ENCODE measurements around the gene HSPA4. TPM values are rescaled to one million over a fixed set of nuclear protein-coding genes. Genes with fewer than 3 reads are reported as not detected.
A peak's percentile ranks its signal among the peaks of the same experiment; 100 is the strongest.

HSPA4 gene
- total and polyA plus RNA-seq, 2 of the 13 experiments (the other 11 are each of a cell fraction or from before 2014, with no cell fraction given) = 36.6 to 231 TPM

DNA sequence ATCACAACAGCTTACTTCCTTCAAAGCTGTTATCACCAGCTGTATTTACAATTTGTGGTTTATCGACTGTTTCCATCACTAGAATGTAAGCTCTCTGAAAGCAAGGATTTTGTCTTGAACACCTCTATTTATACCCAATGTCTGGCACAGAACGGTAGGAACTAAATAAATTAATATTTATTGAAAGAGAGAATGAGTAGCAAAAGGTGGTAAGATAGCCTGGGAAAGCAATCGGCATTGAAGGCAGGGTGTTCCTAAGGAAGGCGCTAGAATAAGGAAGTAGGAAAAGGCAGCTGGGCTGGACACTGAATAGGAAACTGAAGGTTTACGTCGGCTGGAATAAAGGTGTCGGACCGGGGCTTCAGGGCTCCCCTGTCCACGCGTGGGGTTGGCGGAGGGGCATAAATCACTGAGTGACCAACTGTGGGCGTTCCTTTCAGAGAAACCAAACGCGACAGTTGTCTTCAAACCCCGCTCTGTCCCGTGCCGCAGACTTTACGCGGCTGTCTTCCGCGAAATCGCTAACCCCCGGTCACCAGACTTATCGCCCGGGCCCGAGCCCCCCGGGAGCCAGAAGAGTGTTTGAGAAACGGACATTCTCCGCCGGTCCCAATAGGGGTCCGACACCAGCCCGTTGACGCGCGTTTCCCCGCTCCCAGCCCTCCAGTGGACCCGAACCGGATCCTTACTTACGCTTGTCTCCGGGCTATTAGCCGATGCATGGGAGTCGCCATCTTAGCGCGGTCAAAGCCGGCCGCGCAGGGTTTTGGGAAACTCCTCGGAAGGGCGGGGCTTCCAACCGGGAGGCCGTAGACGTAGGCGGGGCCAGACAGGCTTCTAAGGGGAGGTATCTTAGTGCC is 25.8 kb upstream of the HSPA4 start, which contains the start of gene ZCCHC10 (continued):
- TF ChIP-seq, protein P1, sequence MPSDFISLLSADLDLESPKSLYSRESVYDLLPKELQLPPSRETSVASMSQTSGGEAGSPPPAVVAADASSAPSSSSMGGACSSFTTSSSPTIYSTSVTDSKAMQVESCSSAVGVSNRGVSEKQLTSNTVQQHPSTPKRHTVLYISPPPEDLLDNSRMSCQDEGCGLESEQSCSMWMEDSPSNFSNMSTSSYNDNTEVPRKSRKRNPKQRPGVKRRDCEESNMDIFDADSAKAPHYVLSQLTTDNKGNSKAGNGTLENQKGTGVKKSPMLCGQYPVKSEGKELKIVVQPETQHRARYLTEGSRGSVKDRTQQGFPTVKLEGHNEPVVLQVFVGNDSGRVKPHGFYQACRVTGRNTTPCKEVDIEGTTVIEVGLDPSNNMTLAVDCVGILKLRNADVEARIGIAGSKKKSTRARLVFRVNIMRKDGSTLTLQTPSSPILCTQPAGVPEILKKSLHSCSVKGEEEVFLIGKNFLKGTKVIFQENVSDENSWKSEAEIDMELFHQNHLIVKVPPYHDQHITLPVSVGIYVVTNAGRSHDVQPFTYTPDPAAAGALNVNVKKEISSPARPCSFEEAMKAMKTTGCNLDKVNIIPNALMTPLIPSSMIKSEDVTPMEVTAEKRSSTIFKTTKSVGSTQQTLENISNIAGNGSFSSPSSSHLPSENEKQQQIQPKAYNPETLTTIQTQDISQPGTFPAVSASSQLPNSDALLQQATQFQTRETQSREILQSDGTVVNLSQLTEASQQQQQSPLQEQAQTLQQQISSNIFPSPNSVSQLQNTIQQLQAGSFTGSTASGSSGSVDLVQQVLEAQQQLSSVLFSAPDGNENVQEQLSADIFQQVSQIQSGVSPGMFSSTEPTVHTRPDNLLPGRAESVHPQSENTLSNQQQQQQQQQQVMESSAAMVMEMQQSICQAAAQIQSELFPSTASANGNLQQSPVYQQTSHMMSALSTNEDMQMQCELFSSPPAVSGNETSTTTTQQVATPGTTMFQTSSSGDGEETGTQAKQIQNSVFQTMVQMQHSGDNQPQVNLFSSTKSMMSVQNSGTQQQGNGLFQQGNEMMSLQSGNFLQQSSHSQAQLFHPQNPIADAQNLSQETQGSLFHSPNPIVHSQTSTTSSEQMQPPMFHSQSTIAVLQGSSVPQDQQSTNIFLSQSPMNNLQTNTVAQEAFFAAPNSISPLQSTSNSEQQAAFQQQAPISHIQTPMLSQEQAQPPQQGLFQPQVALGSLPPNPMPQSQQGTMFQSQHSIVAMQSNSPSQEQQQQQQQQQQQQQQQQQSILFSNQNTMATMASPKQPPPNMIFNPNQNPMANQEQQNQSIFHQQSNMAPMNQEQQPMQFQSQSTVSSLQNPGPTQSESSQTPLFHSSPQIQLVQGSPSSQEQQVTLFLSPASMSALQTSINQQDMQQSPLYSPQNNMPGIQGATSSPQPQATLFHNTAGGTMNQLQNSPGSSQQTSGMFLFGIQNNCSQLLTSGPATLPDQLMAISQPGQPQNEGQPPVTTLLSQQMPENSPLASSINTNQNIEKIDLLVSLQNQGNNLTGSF (CRISPR knock-in tag; IDR thresholded peaks at IDR 0.05) = 0 out of 2 replicates have a peak, but pooled peaks have one; percentile 41
- TF ChIP-seq CREB1 (IDR thresholded peaks at IDR 0.05) = no peak
- peak; percentile 33; the same call in 1 of the 2 replicates for TF ChIP-seq CREB1 (CRISPR knock-in tag; IDR thresholded peaks at IDR 0.05)
- TF ChIP-seq SP1 (IDR thresholded peaks at IDR 0.05) = no peak
- 0 out of 2 replicates have a peak, but pooled peaks have one; percentile 13 for TF ChIP-seq SP1 (CRISPR knock-in tag; IDR thresholded peaks at IDR 0.05)
- TF ChIP-seq RBAK (CRISPR knock-in tag; IDR thresholded peaks at IDR 0.05) = no peak
- TF ChIP-seq CBX1 (IDR thresholded peaks at IDR 0.05; ENCODE audit: low read depth) = no peak
- peak; percentile 85 for TF ChIP-seq POLR2AphosphoS5 (IDR thresholded peaks at IDR 0.05; ENCODE audit: low read depth, low read length)
- 0 out of 2 replicates have a peak, but pooled peaks have one; percentile 35 for TF ChIP-seq ZNF331 (CRISPR knock-in tag; IDR thresholded peaks at IDR 0.05)
- TF ChIP-seq HES4 (CRISPR knock-in tag; IDR thresholded peaks at IDR 0.05; ENCODE audit: borderline replicate concordance) = peak; percentile 50; the same call in 1 of the 2 replicates
- TF ChIP-seq, protein P2, sequence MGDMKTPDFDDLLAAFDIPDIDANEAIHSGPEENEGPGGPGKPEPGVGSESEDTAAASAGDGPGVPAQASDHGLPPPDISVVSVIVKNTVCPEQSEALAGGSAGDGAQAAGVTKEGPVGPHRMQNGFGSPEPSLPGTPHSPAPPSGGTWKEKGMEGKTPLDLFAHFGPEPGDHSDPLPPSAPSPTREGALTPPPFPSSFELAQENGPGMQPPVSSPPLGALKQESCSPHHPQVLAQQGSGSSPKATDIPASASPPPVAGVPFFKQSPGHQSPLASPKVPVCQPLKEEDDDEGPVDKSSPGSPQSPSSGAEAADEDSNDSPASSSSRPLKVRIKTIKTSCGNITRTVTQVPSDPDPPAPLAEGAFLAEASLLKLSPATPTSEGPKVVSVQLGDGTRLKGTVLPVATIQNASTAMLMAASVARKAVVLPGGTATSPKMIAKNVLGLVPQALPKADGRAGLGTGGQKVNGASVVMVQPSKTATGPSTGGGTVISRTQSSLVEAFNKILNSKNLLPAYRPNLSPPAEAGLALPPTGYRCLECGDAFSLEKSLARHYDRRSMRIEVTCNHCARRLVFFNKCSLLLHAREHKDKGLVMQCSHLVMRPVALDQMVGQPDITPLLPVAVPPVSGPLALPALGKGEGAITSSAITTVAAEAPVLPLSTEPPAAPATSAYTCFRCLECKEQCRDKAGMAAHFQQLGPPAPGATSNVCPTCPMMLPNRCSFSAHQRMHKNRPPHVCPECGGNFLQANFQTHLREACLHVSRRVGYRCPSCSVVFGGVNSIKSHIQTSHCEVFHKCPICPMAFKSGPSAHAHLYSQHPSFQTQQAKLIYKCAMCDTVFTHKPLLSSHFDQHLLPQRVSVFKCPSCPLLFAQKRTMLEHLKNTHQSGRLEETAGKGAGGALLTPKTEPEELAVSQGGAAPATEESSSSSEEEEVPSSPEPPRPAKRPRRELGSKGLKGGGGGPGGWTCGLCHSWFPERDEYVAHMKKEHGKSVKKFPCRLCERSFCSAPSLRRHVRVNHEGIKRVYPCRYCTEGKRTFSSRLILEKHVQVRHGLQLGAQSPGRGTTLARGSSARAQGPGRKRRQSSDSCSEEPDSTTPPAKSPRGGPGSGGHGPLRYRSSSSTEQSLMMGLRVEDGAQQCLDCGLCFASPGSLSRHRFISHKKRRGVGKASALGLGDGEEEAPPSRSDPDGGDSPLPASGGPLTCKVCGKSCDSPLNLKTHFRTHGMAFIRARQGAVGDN (CRISPR knock-in tag; IDR thresholded peaks at IDR 0.05) = peak; percentile 91
- no peak for TF ChIP-seq LCORL (IDR thresholded peaks at IDR 0.05)
- peak; percentile 25; the same call in 1 of the 2 replicates for TF ChIP-seq LCORL (CRISPR knock-in tag; IDR thresholded peaks at IDR 0.05)
- TF ChIP-seq YY1 (IDR thresholded peaks at IDR 0.05; ENCODE audit: insufficient read depth, insufficient replicate concordance, low read depth, low read length) = peak; percentile 96
- TF ChIP-seq, protein P3, sequence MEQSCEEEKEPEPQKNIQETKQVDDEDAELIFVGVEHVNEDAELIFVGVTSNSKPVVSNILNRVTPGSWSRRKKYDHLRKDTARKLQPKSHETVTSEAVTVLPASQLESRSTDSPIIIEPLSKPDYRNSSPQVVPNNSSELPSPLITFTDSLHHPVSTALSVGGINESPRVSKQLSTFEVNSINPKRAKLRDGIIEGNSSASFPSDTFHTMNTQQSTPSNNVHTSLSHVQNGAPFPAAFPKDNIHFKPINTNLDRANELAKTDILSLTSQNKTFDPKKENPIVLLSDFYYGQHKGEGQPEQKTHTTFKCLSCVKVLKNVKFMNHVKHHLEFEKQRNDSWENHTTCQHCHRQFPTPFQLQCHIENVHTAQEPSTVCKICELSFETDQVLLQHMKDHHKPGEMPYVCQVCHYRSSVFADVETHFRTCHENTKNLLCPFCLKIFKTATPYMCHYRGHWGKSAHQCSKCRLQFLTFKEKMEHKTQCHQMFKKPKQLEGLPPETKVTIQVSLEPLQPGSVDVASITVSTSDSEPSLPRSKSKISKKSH (CRISPR knock-in tag; IDR thresholded peaks at IDR 0.05; ENCODE audit: borderline replicate concordance) = 0 out of 2 replicates have a peak, but pooled peaks have one; percentile 44
- TF ChIP-seq XRCC5 (optimal IDR thresholded peaks at IDR 0.05; ENCODE audit: low read length) = peak; percentile 26
- no peak for TF ChIP-seq ZNF326 (CRISPR knock-in tag; IDR thresholded peaks at IDR 0.05; ENCODE audit: borderline replicate concordance)
